HG03095 (cell line): ENCODE measurements around the gene TUBA4B.
A peak's percentile ranks its signal among the peaks of the same experiment; 100 is the strongest.
"Not testable (repeated sequence)": the region's sequence is repeated elsewhere in the genome, so short reads cannot be mapped to it uniquely, and the experiment has no call there.

Source experiments
- ATAC-seq: cut with Tn5 transposase; IDR thresholded peaks from one replicate; pipeline ENCODE4 v1.9.1; 2021; ENCODE audit warnings: moderate library complexity; ENCODE audit not compliant: unreplicated experiment

The TUBA4B gene

GRCh38 chr2:219247678-219248642 is 5.1 kb upstream of the TUBA4B start:
- no peak for ATAC-seq

GRCh38 chr2:219248845-219249202 is 4.2 kb upstream of the TUBA4B start:
- no peak for ATAC-seq

- ATAC-seq = peak; percentile 25
Measured at GRCh38 chr2:219249203-219249980, 3.7 kb upstream of the TUBA4B start.

- no peak for ATAC-seq
Measured at GRCh38 chr2:219250049-219250781, 2.8 kb upstream of the TUBA4B start.

GRCh38 chr2:219251656-219252055 is 1.4 kb upstream of the TUBA4B start:
- no peak for ATAC-seq

GRCh38 chr2:219252084-219252483 is 959 bp upstream of the TUBA4B start:
- no peak for ATAC-seq

GRCh38 chr2:219252570-219252899 is 508 bp upstream of the TUBA4B start:
- ATAC-seq = no peak

- peak; percentile 59 for ATAC-seq
Measured at GRCh38 chr2:219253753-219254589, 928 bp downstream of the TUBA4B start, which contains the start of gene TUBA4A. Gene TUBA4A, minus strand, starts transcription at chr2:219253918. Its CDS starts 60 bp downstream, at chr2:219253858.

- ATAC-seq = peak; percentile 23
Measured at GRCh38 chr2:219254590-219255201, 1.7 kb downstream of the TUBA4B start.

- ATAC-seq = not testable (repeated sequence)
Measured at GRCh38 chr2:219258942-219259341, 5.9 kb downstream of the TUBA4B start.

GRCh38 chr2:219261024-219261855 is 8.2 kb downstream of the TUBA4B start:
- ATAC-seq = no peak

- no peak for ATAC-seq
Measured at GRCh38 chr2:219266232-219266631, 13.2 kb downstream of the TUBA4B start.

GRCh38 chr2:219266886-219267285 is 13.8 kb downstream of the TUBA4B start:
- no peak for ATAC-seq

GRCh38 chr2:219268294-219268693 is 15.3 kb downstream of the TUBA4B start:
- ATAC-seq = no peak

GRCh38 chr2:219269362-219270054 is 16.5 kb downstream of the TUBA4B start:
- no peak for ATAC-seq

- ATAC-seq = no peak
Measured at GRCh38 chr2:219270055-219270372, 17.0 kb downstream of the TUBA4B start.

- no peak for ATAC-seq
Measured at GRCh38 chr2:219271021-219271420, 18.0 kb downstream of the TUBA4B start.

- ATAC-seq = no peak
Measured at GRCh38 chr2:219272356-219272755, 19.3 kb downstream of the TUBA4B start.

- ATAC-seq = no peak
Measured at GRCh38 chr2:219272995-219273394, 20.0 kb downstream of the TUBA4B start.
